Ramos (cell line): ENCODE measurements around the gene ALG10B.
"Not testable (repeated sequence)": the region's sequence is repeated elsewhere in the genome, so short reads cannot be mapped to it uniquely, and the experiment has no call there.

Experiments used
- in situ Hi-C: fragments of 300-500 bp; cut with MboI; formaldehyde crosslinking; loops from one replicate; pipeline ENCODE4 v1.14.3; 2022; ENCODE audit warnings: low sequenced_read_pairs; ENCODE audit not compliant: unreplicated experiment

ALG10B gene

GRCh38 chr12:38316391-38317129 is at the start of gene ALG10B:
ALG10B (plus strand) TSS chr12:38316774; CDS start chr12:38316894, 120 bp downstream.
- in situ Hi-C loops, result loop anchor here (10.0 kb wide), 1 partner anchor 182 kb away; no protein-coding TSS in a partner anchor

- in situ Hi-C loops, result no loop called here
These were observed 48.0 kb upstream of the ALG10B start for GRCh38 chr12:38268612-38269011.

- in situ Hi-C loops, result no loop called here
These were observed 46.7 kb upstream of the ALG10B start for GRCh38 chr12:38269897-38270296.

GRCh38 chr12:38279756-38280155 is 36.8 kb upstream of the ALG10B start:
- in situ Hi-C loops, result no loop called here

GRCh38 chr12:38282886-38283285 is 33.7 kb upstream of the ALG10B start:
- in situ Hi-C loops, result no loop called here

- in situ Hi-C loops, result no loop called here
These were observed 27.2 kb upstream of the ALG10B start for GRCh38 chr12:38289396-38289795.

GRCh38 chr12:38291160-38291559 is 25.4 kb upstream of the ALG10B start:
- in situ Hi-C loops, result no loop called here

GRCh38 chr12:38302972-38303371 is 13.6 kb upstream of the ALG10B start:
- in situ Hi-C loops, result not testable (repeated sequence)

GRCh38 chr12:38321966-38322365 is 5.4 kb downstream of the ALG10B start:
- in situ Hi-C loops, result not testable (repeated sequence)

- in situ Hi-C loops, result no loop called here
These were observed 8.3 kb downstream of the ALG10B start for GRCh38 chr12:38324912-38325311.

- in situ Hi-C loops, result no loop called here
These were observed 10.8 kb downstream of the ALG10B start for GRCh38 chr12:38327356-38327755.

GRCh38 chr12:38328306-38328895 is 11.8 kb downstream of the ALG10B start:
- in situ Hi-C loops, result no loop called here

GRCh38 chr12:38330414-38330813 is 13.8 kb downstream of the ALG10B start:
- in situ Hi-C loops, result loop anchor here (10.0 kb wide), 1 partner anchor 774 kb away; no protein-coding TSS in a partner anchor

- in situ Hi-C loops, result loop anchor here (10.0 kb wide), 1 partner anchor 772 kb away; no protein-coding TSS in a partner anchor
These were observed 16.2 kb downstream of the ALG10B start for GRCh38 chr12:38332814-38333213.

- in situ Hi-C loops, result no loop called here
These were observed 25.9 kb downstream of the ALG10B start for GRCh38 chr12:38342444-38342843.

GRCh38 chr12:38343256-38343655 is 26.7 kb downstream of the ALG10B start:
- in situ Hi-C loops, result not testable (repeated sequence)

- in situ Hi-C loops, result not testable (repeated sequence)
These were observed 27.3 kb downstream of the ALG10B start for GRCh38 chr12:38343916-38344315.

- in situ Hi-C loops, result no loop called here
These were observed 34.0 kb downstream of the ALG10B start for GRCh38 chr12:38350342-38351174.

- in situ Hi-C loops, result not testable (repeated sequence)
These were observed 34.6 kb downstream of the ALG10B start for GRCh38 chr12:38351175-38351508.

GRCh38 chr12:38367506-38367905 is 50.9 kb downstream of the ALG10B start:
- in situ Hi-C loops, result no loop called here

- in situ Hi-C loops, result no loop called here
These were observed 53.7 kb downstream of the ALG10B start for GRCh38 chr12:38370311-38370710.
